Left forelimb (tissue), 1 donor: ENCODE results near the gene COL24A1.
"Not testable (repeated sequence)": the region's sequence is repeated elsewhere in the genome, so short reads cannot be mapped to it uniquely, and the experiment has no call there.

ENCODE experiments used
- DNase-seq: peaks from one replicate; pipeline ENCODE4 v3.0.0-alpha.2; 2018; ENCODE audit warnings: low spot score

COL24A1 gene

DNA sequence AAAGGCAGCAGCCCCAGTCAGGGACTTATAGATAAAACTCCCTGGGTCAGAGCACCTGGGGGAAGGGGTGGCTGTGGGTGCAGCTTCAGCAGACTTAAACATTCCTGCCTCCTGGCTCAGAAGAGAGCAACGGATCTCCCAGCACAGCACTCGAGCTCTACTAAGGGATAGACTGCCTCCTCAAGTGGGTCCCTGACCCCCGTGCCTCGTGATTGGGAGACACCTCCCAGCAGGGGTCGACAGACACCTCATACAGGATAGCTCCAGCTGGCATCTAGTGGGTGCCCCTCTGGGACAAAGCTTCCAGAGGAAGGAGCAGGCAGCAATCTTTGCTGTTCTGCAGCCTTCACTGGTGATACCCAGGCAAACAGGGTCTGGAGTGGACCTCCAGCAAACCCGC, 84.1 kb downstream of the COL24A1 start:
- not testable (repeated sequence) for DNase-seq

DNA sequence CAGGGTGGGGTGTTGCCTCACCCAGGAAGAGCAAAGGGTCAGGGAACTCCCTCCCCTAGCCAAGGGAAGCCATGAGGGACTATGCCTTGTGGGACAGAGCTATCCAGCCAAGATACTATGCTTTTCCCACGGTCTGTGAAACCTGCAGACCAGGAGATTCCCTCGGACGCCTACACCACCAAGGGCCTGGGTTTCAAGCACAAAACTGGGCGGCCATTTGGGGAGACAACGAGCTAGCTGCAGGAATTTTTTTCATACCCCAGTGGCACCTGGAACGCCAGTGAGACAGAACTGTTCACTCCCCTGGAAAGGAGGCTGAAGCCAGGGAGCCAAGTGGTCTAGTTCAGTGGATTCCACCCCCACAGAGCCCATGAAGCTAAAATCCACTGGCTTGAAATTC, 84.7 kb downstream of the COL24A1 start:
- DNase-seq, result not testable (repeated sequence)

DNA sequence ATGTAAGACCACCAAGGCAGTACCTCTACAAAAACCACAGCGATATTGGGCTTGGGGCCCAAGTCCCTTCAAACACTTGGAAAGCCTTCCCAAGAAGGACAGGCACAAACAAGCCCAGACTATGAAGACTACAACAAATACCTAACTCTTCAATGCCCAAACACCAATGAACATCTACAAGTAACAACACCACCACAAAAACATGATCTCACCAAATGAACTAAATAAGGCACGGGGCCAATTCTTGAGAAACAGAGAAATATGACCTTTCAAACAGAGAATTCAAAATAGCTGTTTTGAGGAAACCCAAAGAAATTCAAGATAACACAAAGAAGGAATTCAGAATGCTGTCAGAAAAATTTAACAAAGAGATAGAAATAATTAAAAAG, 86.8 kb downstream of the COL24A1 start:
- no peak for DNase-seq

DNA sequence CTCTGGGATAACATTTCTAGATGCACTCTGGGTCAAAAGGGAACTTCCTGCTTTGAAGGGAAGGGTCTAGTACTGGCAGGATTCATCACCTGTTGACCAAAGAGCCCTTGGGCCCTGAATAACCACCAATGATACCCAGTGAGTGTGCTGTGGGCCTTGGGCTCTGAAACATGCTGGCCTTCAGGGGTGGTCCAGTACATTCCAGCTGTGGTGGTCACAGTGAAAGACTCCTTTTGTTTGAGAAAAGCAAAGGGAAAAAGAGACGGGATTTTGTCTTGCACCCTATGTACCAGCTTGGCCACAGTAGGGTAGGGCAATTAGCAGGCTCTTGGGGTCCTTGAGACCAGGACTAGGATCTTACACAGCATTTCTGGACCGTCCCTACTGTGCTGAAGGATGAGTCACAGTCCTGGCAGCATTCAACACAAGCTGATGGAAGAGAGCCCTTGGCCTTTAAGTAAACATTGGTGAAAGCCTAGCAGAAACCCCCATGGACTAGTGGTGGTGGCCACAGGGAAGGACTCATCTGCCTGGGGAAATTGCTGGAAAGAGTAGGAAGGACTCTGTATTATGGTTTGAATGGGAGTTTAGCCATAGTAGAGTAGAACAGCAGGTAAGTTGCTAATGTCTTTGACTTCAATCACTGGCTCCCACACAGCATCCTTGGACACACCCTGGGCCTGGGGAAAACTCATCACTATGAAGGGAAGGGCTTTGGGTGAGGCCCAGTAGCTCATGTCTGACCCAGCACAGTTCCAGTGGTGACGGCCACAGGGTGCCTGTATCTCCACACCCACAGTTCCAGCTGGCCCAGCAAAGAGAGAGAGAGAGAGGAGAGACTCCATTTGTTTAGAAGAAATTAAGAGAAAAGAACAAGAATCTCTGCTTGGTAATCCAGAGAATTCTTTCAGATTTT, 87.5 kb downstream of the COL24A1 start:
- DNase-seq, result no peak

DNA sequence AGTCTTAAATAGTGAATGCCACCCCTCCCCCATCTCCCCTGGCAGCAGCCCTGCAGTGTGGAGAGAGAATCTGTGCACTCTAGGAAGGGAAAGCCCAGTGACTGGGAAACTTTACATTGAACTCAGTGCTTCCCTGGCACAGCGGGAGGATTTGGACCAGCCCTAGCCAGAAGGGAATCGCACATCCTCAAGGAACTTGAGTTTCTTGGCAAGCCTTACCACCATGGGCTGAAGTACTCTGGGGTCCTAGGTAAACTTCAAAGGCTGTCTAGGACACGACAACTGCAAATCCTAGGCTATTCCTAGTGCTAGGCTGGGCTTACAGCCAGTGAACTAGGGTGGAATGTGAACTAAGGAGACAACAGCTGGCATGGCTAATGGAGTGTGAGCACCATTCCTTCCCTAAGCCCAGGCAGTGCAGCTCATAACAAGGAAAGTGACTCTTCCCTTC, 88.3 kb downstream of the COL24A1 start:
- DNase-seq, result no peak

DNA sequence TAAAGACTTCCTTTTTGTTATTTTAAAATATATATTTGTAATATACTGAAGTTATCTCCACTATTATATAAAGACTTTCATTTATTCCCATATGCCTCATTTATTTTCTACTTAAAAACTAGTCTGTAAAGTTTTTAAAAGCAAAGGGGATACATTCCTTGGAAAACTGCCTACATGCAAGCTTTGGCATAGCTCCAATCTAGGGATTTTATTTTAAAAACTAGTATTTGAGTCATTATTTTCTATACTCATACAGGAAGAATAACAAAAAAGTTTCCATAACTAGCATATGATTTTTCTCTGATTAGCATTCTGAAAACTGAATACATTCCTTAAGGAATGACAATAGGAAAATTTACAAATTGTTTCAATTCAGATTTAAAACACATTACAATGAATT, 88.9 kb downstream of the COL24A1 start:
- no peak for DNase-seq

DNA sequence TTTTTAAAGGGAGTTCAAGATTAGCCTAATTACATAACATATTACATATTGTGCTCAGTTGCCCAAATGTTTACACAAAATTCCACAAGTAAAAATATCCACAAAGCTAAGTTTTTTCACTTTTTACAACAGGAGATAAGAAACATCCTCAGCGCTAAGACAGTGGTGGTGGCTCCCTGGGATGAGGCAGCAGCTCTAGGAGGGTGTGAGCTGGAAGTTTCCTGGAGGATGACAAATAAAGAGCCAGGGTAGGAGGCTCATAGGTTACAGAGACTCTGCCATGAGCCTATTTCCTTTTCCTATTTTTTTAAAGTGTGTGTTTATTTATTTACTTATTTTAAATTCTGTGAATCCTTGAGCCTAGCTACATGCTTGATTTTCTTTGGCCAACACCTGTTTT, 91.7 kb downstream of the COL24A1 start:
- DNase-seq, result no peak

DNA sequence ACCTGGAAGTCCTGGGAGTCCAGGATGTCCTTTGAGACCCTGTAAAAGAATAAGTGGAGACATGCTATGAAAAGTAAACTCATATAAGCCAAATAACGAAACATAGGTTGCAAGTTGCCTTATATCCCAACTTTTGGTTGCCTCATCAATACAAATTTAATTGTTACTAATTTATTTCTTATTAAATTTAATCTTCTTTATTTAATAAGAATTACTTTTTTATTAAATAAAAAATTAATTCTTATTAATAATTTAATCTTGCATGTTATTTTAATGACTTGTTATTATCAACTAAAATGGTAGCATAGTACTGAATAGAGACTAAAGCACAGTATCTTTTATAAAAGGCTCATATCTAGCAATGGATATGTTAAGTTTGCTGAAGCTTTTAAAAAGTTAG, 92.9 kb downstream of the COL24A1 start:
- DNase-seq, result no peak

DNA sequence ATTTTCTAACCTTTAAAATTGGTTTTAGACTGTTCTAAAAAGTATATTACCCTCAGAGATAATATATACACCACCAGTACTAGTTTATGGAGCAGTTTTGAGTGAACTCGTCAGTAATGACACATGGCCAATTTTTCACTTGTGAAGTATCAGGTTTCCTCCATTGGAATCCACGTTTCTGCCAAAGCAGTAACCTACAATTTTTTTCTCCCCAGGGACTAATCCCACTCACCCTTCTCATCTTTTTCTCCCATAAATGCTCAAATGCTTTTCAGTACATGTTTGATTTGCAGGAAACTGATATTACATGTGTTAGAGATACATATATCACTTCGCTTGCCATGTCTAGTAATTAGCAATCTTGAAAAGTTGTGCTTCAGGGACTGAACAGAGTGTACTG, 94.1 kb downstream of the COL24A1 start:
- DNase-seq, result no peak

DNA sequence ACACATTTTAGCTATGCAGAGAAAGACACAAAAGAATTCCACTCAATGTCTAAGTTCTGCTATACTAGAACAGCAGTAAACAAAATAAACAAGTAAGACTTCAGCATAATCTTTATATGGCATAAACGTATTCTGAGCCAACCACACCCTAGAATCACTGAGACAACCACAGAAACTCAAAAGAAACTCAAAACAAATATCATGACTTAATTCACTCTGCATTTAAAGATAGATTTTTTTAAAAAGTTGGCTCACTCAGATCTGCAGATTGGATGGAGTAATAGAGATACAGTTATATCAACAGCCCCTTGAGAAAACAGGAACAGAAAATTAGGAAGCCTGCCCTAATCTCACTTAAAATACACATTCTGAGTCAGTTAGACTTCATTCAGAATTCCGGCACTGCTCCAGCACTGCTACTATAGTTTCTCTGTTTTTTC, 95.0 kb downstream of the COL24A1 start:
- DNase-seq, result no peak

DNA sequence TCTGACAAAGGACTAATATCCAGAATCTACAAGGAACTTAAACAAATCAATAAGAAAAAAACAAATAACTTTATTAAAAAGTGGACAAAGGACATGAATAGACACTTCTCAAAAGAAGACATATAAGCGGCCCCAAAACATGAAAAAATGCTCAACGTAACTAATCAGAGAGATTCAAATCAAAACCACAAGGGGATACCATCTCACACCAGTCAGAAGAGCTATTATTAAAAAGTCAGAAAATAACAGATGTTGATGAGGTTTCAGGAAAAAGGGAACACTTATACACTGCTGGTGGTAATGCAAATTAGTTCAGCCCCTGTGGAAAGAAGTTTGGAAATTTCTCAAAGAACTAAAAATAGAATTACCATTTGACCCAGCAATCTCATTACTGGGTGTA, 102.2 kb downstream of the COL24A1 start:
- DNase-seq, result no peak

DNA sequence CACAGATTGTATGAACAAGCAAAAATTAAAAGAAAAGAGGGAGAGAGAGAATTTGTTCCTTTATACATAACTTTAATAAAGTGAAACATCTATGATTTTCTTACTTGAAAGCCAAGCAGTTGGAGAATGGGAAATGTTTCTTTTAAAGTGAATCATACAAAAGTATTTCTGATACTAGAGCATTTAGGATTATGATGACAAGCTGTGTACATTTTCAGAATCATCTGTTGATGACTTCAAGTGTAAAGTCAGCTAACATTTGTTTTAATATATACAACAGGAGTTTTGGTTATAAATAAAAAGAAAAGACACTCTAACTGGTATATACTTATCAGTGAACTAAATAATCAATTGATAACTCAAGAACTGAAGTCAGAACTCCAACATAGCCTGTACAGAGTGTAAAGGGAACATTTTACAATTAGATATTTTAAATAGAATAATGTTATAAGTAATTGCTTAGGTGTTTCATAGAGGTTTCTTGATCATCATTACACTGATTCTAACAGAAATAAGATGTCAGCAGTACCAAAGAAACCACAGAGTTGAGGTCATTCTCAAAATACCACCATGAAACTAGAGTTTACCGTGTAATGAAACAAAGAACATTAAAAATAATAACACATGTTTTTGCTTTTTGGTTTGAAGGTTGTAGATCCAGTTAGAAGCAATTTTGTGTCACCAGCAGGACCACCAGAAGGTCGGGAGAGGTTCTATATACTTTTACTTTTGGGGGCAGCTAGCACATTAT, 103.4 kb downstream of the COL24A1 start:
- no peak for DNase-seq

DNA sequence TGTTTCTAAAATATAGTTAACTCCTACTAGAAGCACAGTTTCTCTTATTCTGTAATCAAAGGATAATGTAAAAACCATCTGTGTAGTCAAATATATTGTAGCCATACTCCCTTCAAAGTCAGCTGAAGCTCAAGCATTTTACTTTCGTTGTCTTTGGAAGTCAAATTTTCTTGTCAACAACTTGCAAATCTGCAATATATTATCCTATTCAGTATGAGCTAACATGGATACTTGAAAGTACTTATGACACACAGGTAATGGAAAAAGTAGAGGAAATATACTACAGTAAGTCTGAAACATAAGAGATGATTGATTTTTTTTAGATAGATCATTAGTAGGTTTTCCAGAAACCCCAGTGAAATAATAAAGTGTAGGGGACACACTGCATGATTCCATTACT, 121.5 kb downstream of the COL24A1 start:
- no peak for DNase-seq

DNA sequence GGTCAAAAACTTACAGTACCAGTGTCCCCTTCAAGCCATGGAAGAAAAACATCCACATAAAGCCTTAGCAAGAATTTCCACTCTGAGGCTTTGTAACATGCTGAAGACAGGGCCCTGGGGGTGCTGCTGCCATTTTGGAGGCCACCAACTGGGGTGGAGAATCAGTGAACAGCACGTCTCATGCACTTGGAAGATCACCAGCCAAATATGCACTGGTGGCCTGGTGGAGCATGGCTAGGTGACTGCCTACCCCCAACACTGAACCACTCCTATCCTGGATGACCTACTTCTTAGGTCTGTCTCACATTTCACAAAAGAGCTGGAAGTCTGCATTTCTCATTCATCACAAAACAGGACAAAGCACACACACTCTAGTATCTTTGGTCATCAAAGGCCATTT, 126.4 kb downstream of the COL24A1 start:
- DNase-seq, result no peak

DNA sequence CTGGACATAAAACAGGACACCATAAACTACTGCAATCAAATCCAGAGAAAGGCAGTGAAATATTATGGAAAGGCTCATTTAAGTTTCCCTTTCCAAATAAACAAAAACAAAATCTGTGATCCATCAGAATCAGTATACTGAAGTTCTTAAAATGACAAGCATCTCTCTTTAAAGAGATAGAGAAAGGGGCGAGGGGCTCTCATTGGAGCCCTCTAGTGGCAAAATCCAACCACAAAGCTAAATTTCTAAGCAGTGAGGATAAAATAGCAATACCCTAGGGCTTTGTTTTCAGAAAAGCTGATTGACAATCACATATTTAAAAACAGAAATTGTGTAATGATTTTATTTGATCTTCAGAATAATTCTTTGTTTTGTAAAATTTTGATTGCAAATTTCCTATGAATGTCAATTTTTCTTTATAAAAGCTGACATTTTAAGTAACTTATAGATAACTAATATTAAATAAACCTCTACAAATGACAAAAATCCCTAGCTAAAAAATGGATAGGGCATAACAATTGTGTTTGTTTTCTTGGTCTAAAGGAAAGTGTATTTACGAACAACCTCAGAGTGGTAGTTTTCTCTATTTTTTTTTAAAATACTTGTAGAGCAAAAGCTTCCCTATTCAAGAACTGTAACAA, 138.2 kb downstream of the COL24A1 start:
- DNase-seq, result no peak

DNA sequence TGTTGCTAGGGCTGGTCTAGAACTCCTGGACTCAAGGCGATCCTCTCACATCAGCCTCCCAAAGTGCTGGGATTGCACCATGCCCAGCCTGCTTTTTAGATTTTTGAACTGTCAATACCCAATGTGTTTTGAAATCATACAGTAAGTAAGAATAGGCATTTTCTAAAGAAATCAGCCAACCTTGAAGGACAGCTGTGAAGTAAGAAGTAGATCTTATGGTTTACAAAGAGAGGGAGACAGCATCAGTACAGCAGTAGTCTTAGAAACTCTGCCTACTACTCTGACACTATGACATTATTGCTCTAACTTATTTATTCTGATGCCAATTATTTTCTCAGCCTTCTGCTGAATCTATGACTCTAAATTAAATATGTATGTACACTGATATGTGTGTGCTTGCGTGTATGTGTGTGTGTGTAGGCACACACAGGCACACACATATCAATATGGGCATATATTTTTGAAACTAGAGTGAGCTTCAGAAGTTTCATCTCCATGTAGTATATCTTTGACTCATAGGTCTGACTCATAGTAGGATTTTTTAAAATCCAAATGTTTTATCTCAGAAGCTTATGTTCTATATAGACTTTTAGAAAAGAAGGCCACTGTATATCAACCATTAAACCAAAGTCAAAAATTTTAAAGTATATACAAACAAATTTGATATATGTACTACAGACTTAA, 140.4 kb downstream of the COL24A1 start:
- DNase-seq, result no peak

DNA sequence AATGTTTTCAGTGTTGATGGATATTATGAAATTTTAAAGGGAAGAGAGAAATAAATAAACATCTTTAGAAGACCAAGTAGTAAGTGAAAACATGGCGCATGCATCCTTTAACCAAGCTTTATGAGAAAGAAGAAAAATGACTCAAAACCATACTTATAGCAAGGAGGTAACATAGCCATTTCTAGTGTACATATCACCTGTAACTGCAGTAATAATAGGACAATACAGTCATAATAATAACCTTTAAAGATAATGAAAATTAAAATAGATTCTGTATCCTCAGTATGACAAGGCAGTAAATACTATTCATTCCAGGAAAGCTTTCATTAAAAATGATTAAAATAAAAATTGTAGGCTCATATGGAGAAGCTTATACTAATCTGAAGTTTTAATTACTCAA, 141.2 kb downstream of the COL24A1 start:
- DNase-seq, result no peak

DNA sequence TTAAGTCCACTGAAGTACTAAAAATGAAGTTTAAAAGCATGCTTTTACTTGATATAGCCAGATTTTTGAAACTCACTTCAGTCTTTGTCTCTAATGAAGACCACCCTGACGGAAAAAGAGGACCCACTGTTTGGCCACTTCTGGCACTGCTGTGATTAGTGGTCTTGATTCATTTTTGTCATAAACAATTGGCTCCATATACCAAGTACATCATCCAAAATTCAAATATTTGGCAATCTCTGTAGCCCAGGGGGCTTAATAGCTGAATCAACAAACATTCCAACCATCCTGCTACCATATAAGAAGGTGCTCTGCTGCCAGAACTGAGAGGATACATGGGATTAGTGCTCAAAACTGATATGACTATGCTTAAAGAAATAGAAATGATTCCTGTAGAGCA, 156.0 kb downstream of the COL24A1 start:
- DNase-seq, result no peak

DNA sequence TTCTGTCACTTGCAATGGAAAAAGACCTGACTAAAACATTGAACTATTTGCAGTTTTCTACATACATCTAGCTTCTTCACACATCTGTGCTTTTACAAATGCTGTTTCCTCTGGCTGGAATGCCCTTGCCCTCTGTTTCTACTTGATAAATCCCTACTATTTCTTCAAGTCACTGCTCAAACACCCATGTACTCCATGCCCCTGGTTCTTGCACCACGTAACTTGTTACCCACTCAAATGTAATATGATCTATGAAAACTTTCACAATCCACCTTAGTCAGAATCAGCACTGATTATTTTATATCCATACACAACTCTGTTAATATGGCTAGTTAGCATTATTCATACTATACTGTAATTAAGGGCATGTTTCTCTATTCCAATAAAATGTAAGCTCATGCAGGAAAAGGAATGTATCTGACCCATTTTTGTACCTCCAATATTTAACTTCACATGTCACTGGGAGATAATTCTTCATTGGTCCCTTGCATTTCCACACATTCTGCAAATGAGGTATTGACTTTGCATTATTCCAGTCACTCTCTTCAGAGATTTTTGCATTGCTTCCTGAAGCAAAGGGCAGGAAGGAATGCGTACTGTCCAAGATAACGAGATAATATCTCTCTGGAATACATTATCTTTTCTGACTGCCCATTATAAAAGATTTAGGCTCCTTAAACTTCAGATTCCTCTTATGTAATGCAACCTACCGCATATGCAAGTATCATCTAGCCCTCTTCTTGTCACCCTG, 158.3 kb downstream of the COL24A1 start:
- DNase-seq, result no peak

DNA sequence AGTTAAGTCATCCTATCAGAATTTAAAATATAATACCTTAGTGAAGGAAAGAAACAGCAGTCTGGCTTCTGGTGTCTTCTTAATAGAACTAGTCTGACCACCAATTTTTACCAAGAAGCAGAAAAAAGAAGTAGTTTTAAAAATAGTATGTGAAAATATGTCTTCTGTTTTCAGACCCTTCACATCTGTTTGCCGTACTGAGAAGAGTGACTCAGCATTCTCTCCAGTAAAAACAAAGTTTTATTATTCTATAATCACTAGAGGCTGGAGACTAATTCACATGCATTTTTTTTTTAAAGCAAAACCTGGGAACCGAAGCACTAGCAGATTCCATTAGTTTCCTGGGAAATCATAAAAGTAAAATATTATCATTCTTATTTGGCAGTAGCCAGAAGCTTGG, 163.8 kb downstream of the COL24A1 start:
- DNase-seq, result no peak

DNA sequence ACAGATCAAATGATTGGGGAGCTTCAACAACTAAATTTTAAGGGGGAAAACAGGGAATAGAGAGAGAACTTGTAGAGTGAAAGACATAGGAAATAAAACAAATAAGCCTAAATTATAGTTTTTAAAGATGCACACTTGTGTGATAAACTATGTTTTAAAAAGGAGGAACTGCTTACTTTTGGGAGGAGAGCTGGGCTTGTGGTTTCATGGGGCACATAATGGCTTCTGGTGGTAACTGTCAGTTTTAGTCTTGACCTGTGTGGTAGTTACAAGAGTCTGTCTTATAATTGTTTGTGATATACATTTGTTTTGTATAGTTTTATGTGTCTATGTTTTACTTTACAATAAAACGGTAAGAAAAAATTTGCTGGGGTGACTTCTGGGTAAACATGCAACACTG, 165.3 kb downstream of the COL24A1 start:
- DNase-seq, result no peak
